T1000 (cell line): ENCODE data around the gene ADAM12.

Experiments
- DNase-seq: peaks from one replicate; lab custom pipeline; 2025; ENCODE audit warnings: mixed read lengths; lab: John Stamatoyannopoulos, UW

Gene ADAM12

GRCh38 chr10:126387931-126388911 lies at the start of gene ADAM12:
Gene ADAM12, minus strand, starts transcription at chr10:126388477. Its CDS starts 332 bp downstream, at chr10:126388145.
- DNase-seq, result peak; percentile 55

- no peak for DNase-seq
These were observed 49.5 kb upstream of the ADAM12 start for GRCh38 chr10:126437635-126438406.

GRCh38 chr10:126434235-126434634 lies 46.0 kb upstream of the ADAM12 start:
- no peak for DNase-seq

GRCh38 chr10:126433351-126433750 lies 45.1 kb upstream of the ADAM12 start:
- DNase-seq, result peak; percentile 50

GRCh38 chr10:126432507-126432906 lies 44.2 kb upstream of the ADAM12 start:
- no peak for DNase-seq

- DNase-seq, result no peak
These were observed 43.5 kb upstream of the ADAM12 start for GRCh38 chr10:126431816-126432215.

GRCh38 chr10:126430512-126430911 lies 42.2 kb upstream of the ADAM12 start:
- DNase-seq, result no peak

GRCh38 chr10:126429275-126429674 lies 41.0 kb upstream of the ADAM12 start:
- DNase-seq, result no peak

- no peak for DNase-seq
These were observed 37.3 kb upstream of the ADAM12 start for GRCh38 chr10:126425489-126426065.

GRCh38 chr10:126425032-126425431 lies 36.8 kb upstream of the ADAM12 start:
- no peak for DNase-seq

GRCh38 chr10:126423732-126424491 lies 35.6 kb upstream of the ADAM12 start:
- DNase-seq, result no peak

- no peak for DNase-seq
These were observed 34.3 kb upstream of the ADAM12 start for GRCh38 chr10:126422567-126422966.

GRCh38 chr10:126421756-126422256 lies 33.5 kb upstream of the ADAM12 start:
- DNase-seq, result peak; percentile 75

- DNase-seq, result no peak
These were observed 32.5 kb upstream of the ADAM12 start for GRCh38 chr10:126420567-126421300.

GRCh38 chr10:126417220-126417825 lies 29.0 kb upstream of the ADAM12 start:
- no peak for DNase-seq

- no peak for DNase-seq
These were observed 21.5 kb upstream of the ADAM12 start for GRCh38 chr10:126409821-126410220.

GRCh38 chr10:126408953-126409641 lies 20.8 kb upstream of the ADAM12 start:
- DNase-seq, result no peak

- DNase-seq, result peak; percentile 41
These were observed 19.6 kb upstream of the ADAM12 start for GRCh38 chr10:126407831-126408230.

- DNase-seq, result no peak
These were observed 17.0 kb upstream of the ADAM12 start for GRCh38 chr10:126405239-126405775.
